Activated naive CD4-positive, alpha-beta T cell treated with anti-CD3 and anti-CD28 coated beads for 36 hours (primary cell): Measurements from ENCODE around the gene ZNF729. TPM values are rescaled to one million over a fixed set of nuclear protein-coding genes. Genes with fewer than 3 reads are reported as not detected.
"Not testable (repeated sequence)": the region's sequence is repeated elsewhere in the genome, so short reads cannot be mapped to it uniquely, and the experiment has no call there.

Experiments used
- CTCF ChIA-PET: fragments of 350-600 bp; sonication (Branson Sonifier 250); formaldehyde crosslinking; loops from one replicate; lab custom pipeline; 2021; ENCODE audit warnings: antibody characterized with exemption; lab: Charles Lee
- DNase-seq: peaks from one replicate; pipeline ENCODE4 v3.0.0-alpha.2; 2020
- H3K27ac Mint-ChIP-seq: one replicate; pipeline ENCODE4 v1.8.0; 2021; ENCODE audit warnings: mild to moderate bottlenecking, mixed read lengths
- H3K27me3 Mint-ChIP-seq: one replicate; pipeline ENCODE4 v1.8.0; 2021; ENCODE audit warnings: low read depth, mixed read lengths
- H3K36me3 Mint-ChIP-seq: one replicate; pipeline ENCODE4 v1.8.0; 2021; ENCODE audit warnings: low read depth, mixed read lengths
- H3K4me1 Mint-ChIP-seq: one replicate; pipeline ENCODE4 v1.8.0; 2021; ENCODE audit warnings: low read depth, mixed read lengths
- H3K4me3 Mint-ChIP-seq: one replicate; pipeline ENCODE4 v1.8.0; 2021; ENCODE audit warnings: mild to moderate bottlenecking, moderate library complexity, mixed read lengths
- H3K9me3 Mint-ChIP-seq: one replicate; pipeline ENCODE4 v1.8.0; 2021; ENCODE audit warnings: mixed read lengths
- intact Hi-C: fragments of 100-400 bp; cut with micrococcal nuclease; formaldehyde crosslinking; loops from one replicate; pipeline ENCODE4 v1.15.1; 2023
- total RNA-seq, 2 experiments: library from RNA; stranded (reverse); gene quantifications; one replicate each; pipeline ENCODE4 v1.2.3, GENCODE V29; 2021

Gene ZNF729
- total RNA-seq, result not detected

GRCh38 chr19:22286151-22286810, at the start of gene ZNF729:
TSS of gene ZNF729 (plus strand) at chr19:22286441. CDS start at chr19:22286526, 85 bp downstream.
- Mint-ChIP-seq H3K4me3 (no peak within 1 kb of the TSS), H3K27me3 (peaks cover 16% of the 10 kb centered on the region), H3K9me3 (peaks cover 10% of the 10 kb centered on the region), H3K36me3 (peaks cover 5% of the 10 kb centered on the region), H3K4me1 (no peaks in the 10 kb centered on the region), H3K27ac (no peak within 1 kb of the TSS)
- CTCF ChIA-PET, result interaction anchor here (0.6 kb wide), 1 partner anchor 519 kb away, joined by 3 read pairs; no protein-coding TSS in a partner anchor
- no peak for DNase-seq
- intact Hi-C loops, result no loop called here

- CTCF ChIA-PET, result no interaction called here
- Mint-ChIP-seq H3K9me3 (peaks cover 25% of the 10 kb centered on the region), H3K36me3 (no peaks in the 10 kb centered on the region)
These were observed 29.4 kb upstream of the ZNF729 start for GRCh38 chr19:22256856-22257255.

DNA sequence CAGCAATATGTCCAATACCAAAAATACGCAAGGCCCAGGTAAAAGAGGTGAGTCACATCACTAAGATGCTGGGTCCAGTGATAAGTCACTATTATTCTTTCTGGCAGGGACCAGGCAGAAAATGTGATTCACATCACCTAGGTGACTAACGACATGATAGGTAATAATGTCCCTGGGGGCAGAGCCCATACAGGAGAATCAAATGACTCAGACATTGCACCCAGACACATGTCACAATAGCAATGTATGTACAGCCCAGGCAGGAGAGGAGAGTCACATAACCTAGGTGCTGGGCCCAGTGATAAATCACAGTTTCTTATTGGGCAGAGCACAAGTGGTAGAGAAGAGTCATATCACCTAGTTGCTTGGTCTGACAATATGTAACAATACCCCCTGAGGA, 28.9 kb upstream of the ZNF729 start:
- Mint-ChIP-seq H3K4me3 (no peak overlapping the region), H3K36me3 (no peaks in the 10 kb centered on the region), H3K27ac (no peak overlapping the region), H3K9me3 (peaks cover 25% of the 10 kb centered on the region), H3K27me3 (no peaks in the 10 kb centered on the region), H3K4me1 (no peaks in the 10 kb centered on the region)
- CTCF ChIA-PET, result no interaction called here
- intact Hi-C loops, result no loop called here
- no peak for DNase-seq

More at GRCh38 chr19:22256856-22257255, 29.4 kb upstream of the ZNF729 start:
- H3K4me1 Mint-ChIP-seq, result no peaks in the 10 kb centered on the region
- no peaks in the 10 kb centered on the region for H3K27me3 Mint-ChIP-seq
- DNase-seq, result no peak
- H3K27ac Mint-ChIP-seq, result no peak overlapping the region
- intact Hi-C loops, result no loop called here
- no peak overlapping the region for H3K4me3 Mint-ChIP-seq

DNA sequence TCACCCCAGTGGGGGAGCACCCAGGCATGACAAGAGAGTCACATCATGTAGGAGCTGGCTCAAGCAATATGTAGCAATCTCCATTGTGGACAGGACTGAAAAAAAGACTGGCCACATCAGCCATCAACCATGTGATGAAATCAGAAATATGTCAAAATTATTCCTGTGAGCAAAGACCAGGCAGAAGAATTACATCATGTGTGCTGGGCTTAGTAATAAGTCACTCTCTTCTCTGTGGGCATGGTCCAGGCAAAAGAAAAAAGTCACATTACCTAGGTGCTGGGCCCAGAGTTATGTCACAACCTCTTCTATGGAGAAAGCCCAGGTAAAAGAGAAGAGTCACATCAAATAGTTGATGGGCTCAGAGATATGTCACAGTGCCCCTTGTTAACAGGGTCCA, 28.3 kb upstream of the ZNF729 start:
- no peaks in the 10 kb centered on the region for H3K4me1 Mint-ChIP-seq
- H3K36me3 Mint-ChIP-seq, result no peaks in the 10 kb centered on the region
- intact Hi-C loops, result no loop called here
- H3K4me3 Mint-ChIP-seq, result no peak overlapping the region
- CTCF ChIA-PET, result interaction anchor here (0.6 kb wide), 1 partner anchor 22 kb away, joined by 3 read pairs; no protein-coding TSS in a partner anchor
- H3K27ac Mint-ChIP-seq, result no peak overlapping the region
- no peak for DNase-seq
- no peaks in the 10 kb centered on the region for H3K27me3 Mint-ChIP-seq
- H3K9me3 Mint-ChIP-seq, result peaks cover 25% of the 10 kb centered on the region

GRCh38 chr19:22260499-22260898, 25.7 kb upstream of the ZNF729 start:
- H3K4me1 Mint-ChIP-seq, result no peaks in the 10 kb centered on the region
- CTCF ChIA-PET, result no interaction called here
- intact Hi-C loops, result no loop called here
- no peaks in the 10 kb centered on the region for H3K36me3 Mint-ChIP-seq
- peaks cover 26% of the 10 kb centered on the region for H3K9me3 Mint-ChIP-seq
- no peak overlapping the region for H3K27ac Mint-ChIP-seq
- DNase-seq, result no peak
- no peak overlapping the region for H3K4me3 Mint-ChIP-seq
- no peaks in the 10 kb centered on the region for H3K27me3 Mint-ChIP-seq

DNA sequence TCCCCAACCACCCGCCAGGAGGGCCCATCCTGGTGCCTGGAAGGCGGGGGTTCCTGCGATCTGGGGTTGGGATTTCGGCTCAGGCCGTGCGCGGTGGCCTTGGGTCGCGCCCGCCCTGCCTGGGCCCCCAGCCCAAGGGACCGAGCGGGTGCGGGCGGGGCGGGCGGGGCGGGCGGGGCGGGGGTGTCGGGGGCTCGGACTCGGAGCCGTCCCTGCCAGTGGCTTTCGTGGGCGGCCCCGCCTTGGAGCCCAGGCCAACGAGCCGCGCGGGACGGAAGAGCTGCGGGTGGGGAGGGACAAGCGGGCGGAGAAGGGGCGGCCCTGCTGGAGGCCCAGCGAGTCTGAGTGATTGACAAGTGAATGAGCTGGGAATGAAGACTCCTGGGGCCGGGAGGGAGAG, 24.6 kb upstream of the ZNF729 start:
- Mint-ChIP-seq H3K27me3 (no peaks in the 10 kb centered on the region), H3K4me3 (no peak overlapping the region), H3K9me3 (peaks cover 21% of the 10 kb centered on the region), H3K4me1 (no peaks in the 10 kb centered on the region), H3K36me3 (no peaks in the 10 kb centered on the region), H3K27ac (no peak overlapping the region)
- CTCF ChIA-PET, result no interaction called here
- intact Hi-C loops, result no loop called here
- DNase-seq, result no peak

- intact Hi-C loops, result no loop called here
These were observed 23.1 kb upstream of the ZNF729 start for GRCh38 chr19:22263121-22263520.

GRCh38 chr19:22321554-22321953, 35.3 kb downstream of the ZNF729 start:
- H3K27ac Mint-ChIP-seq, H3K36me3 Mint-ChIP-seq, H3K4me3 Mint-ChIP-seq, CTCF ChIA-PET, H3K4me1 Mint-ChIP-seq, intact Hi-C loops, H3K27me3 Mint-ChIP-seq, DNase-seq: not testable (repeated sequence)
- H3K9me3 Mint-ChIP-seq, result peaks cover 24% of the 10 kb centered on the region

More at GRCh38 chr19:22263121-22263520, 23.1 kb upstream of the ZNF729 start:
- Mint-ChIP-seq H3K4me3 (no peak overlapping the region), H3K36me3 (no peaks in the 10 kb centered on the region), H3K27me3 (no peaks in the 10 kb centered on the region), H3K4me1 (no peaks in the 10 kb centered on the region), H3K27ac (no peak overlapping the region), H3K9me3 (peaks cover 27% of the 10 kb centered on the region)
- CTCF ChIA-PET, result no interaction called here
- DNase-seq, result no peak

- CTCF ChIA-PET, result no interaction called here
- intact Hi-C loops, result no loop called here
- Mint-ChIP-seq H3K27me3 (no peaks in the 10 kb centered on the region), H3K9me3 (peaks cover 37% of the 10 kb centered on the region), H3K27ac (no peak overlapping the region), H3K4me3 (no peak overlapping the region), H3K4me1 (no peaks in the 10 kb centered on the region), H3K36me3 (no peaks in the 10 kb centered on the region)
- no peak for DNase-seq
These were observed 40.0 kb downstream of the ZNF729 start for GRCh38 chr19:22326219-22326618.

DNA sequence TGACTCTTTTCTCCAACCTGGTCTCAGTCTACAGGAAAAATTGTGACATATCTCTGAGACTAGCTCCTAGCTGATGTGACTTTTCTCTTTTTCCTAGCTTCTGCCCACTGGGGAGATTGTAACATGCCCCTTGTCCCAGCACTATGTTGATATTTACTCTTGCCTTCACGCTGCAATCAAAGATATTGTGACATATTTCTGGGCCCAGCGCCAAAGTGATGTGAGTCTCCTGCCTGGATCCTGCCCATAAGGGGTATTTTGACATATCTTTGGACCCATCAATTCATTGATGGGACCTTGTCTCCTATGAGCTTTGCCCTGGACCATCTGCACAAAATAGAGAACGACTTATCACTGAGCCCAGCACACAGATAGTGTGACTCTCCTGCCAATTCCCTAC, 41.1 kb downstream of the ZNF729 start:
- H3K4me1 Mint-ChIP-seq, result no peaks in the 10 kb centered on the region
- H3K36me3 Mint-ChIP-seq, result no peaks in the 10 kb centered on the region
- no peak overlapping the region for H3K27ac Mint-ChIP-seq
- CTCF ChIA-PET, result no interaction called here
- DNase-seq, result no peak
- intact Hi-C loops, result no loop called here
- H3K9me3 Mint-ChIP-seq, result peaks cover 33% of the 10 kb centered on the region
- H3K27me3 Mint-ChIP-seq, result no peaks in the 10 kb centered on the region
- no peak overlapping the region for H3K4me3 Mint-ChIP-seq

DNA sequence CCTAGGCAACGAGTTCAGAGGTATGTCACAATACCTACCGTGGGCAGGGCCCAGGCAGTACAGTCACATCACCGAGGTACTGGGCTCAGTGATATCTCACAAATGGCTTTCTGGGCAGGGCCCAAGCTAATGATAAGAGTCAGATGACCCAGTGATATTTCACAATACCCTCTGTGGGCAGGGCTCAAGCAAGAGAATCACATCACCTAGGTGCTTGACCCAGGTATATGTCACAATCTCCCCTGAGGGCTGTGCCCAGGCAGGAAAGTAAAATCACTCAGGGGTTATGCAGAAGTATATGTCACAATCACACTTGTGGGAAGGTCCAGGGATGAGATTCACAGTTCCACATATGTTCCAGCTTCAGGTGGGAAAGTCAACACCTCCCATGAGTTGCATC, 45.3 kb downstream of the ZNF729 start:
- Mint-ChIP-seq H3K4me1 (no peaks in the 10 kb centered on the region), H3K27me3 (no peaks in the 10 kb centered on the region), H3K36me3 (no peaks in the 10 kb centered on the region), H3K4me3 (no peak overlapping the region), H3K27ac (no peak overlapping the region), H3K9me3 (peaks cover 31% of the 10 kb centered on the region)
- DNase-seq, result no peak
- intact Hi-C loops, result no loop called here
- CTCF ChIA-PET, result no interaction called here

GRCh38 chr19:22332924-22333323, 46.7 kb downstream of the ZNF729 start:
- no peaks in the 10 kb centered on the region for H3K36me3 Mint-ChIP-seq
- H3K4me1 Mint-ChIP-seq, result no peaks in the 10 kb centered on the region
- peaks cover 21% of the 10 kb centered on the region for H3K9me3 Mint-ChIP-seq
- CTCF ChIA-PET, result no interaction called here
- no peak overlapping the region for H3K4me3 Mint-ChIP-seq
- H3K27me3 Mint-ChIP-seq, result no peaks in the 10 kb centered on the region
- no peak overlapping the region for H3K27ac Mint-ChIP-seq
- DNase-seq, result no peak
- intact Hi-C loops, result no loop called here

GRCh38 chr19:22335716-22336115, 49.5 kb downstream of the ZNF729 start:
- intact Hi-C loops, result no loop called here
- H3K9me3 Mint-ChIP-seq, result peaks cover 17% of the 10 kb centered on the region
- no peaks in the 10 kb centered on the region for H3K4me1 Mint-ChIP-seq
- no peaks in the 10 kb centered on the region for H3K27me3 Mint-ChIP-seq
- CTCF ChIA-PET, result no interaction called here
- H3K27ac Mint-ChIP-seq, result no peak overlapping the region
- DNase-seq, result no peak
- no peaks in the 10 kb centered on the region for H3K36me3 Mint-ChIP-seq
- no peak overlapping the region for H3K4me3 Mint-ChIP-seq
